GM12878 (cell line): ENCODE measurements around the gene PDSS2.

ENCODE experiments used
- CHD4 ChIP-seq: fragments of 200-600 bp; sonication (generic); IDR thresholded peaks from 2 replicates; pipeline ENCODE4 v1.6.1; 2016; ENCODE audit warnings: mild to moderate bottlenecking
- EGR1 ChIP-seq, 2 experiments: IDR thresholded peaks; 1 replicate in 1 of 2; 2 replicates in 1 of 2; pipeline ENCODE4 v1.6.1; 2011 to 2012; ENCODE audit warnings: low read depth in 2 of 2, low read length in 2 of 2, borderline replicate concordance in 1 of 2, mild to moderate bottlenecking in 1 of 2, moderate library complexity in 1 of 2
- EP300 ChIP-seq, 2 experiments: fragments of 150-350 bp in 1 of 2; IDR thresholded peaks; 2 replicates each; pipeline ENCODE4 v1.6.1; 2011 to 2012; ENCODE audit warnings: low read depth in 2 of 2, low read length in 2 of 2, borderline replicate concordance in 1 of 2, improper control_type of control experiment in 1 of 2, inconsistent platforms in 1 of 2; ENCODE audit not compliant: control insufficient read depth in 1 of 2
- FOS ChIP-seq: IDR thresholded peaks from 3 replicates; pipeline ENCODE4 v1.6.1; 2011; ENCODE audit warnings: borderline replicate concordance; ENCODE audit not compliant: insufficient read length; ENCODE audit errors: extremely low read depth
- IRF5 ChIP-seq: fragments of 450-650 bp; IDR thresholded peaks from 2 replicates; pipeline ENCODE4 v1.6.1; 2017; ENCODE audit warnings: borderline replicate concordance
- POLR2A ChIP-seq: IDR thresholded peaks from 2 replicates; pipeline ENCODE4 v1.6.1; 2011; ENCODE audit warnings: low read depth, mild to moderate bottlenecking, low read length
- POU2F2 ChIP-seq: IDR thresholded peaks from 3 replicates; pipeline ENCODE4 v1.6.1; 2011; ENCODE audit warnings: low read depth, mild to moderate bottlenecking, low read length, borderline replicate concordance
- RAD21 ChIP-seq: IDR thresholded peaks from 2 replicates; pipeline ENCODE4 v1.6.1; 2011; ENCODE audit warnings: mild to moderate bottlenecking, low read depth, low read length, moderate library complexity; ENCODE audit not compliant: insufficient read depth
- RBBP5 ChIP-seq: fragments of 200-600 bp; sonication (generic); conservative IDR thresholded peaks from 2 replicates; pipeline ENCODE4 v1.6.1; 2016
- ZBTB40 ChIP-seq: fragments of 450-650 bp; IDR thresholded peaks from 2 replicates; pipeline ENCODE4 v1.6.1; 2016; ENCODE audit warnings: mild to moderate bottlenecking, moderate library complexity, borderline replicate concordance
- TF ChIP-seq, protein P1 (sequence below): fragments of 450-650 bp; IDR thresholded peaks from 2 replicates; pipeline ENCODE4 v1.6.1; 2017; ENCODE audit warnings: antibody characterized with exemption, mild to moderate bottlenecking, moderate library complexity

- TF ChIP-seq, protein P1, sequence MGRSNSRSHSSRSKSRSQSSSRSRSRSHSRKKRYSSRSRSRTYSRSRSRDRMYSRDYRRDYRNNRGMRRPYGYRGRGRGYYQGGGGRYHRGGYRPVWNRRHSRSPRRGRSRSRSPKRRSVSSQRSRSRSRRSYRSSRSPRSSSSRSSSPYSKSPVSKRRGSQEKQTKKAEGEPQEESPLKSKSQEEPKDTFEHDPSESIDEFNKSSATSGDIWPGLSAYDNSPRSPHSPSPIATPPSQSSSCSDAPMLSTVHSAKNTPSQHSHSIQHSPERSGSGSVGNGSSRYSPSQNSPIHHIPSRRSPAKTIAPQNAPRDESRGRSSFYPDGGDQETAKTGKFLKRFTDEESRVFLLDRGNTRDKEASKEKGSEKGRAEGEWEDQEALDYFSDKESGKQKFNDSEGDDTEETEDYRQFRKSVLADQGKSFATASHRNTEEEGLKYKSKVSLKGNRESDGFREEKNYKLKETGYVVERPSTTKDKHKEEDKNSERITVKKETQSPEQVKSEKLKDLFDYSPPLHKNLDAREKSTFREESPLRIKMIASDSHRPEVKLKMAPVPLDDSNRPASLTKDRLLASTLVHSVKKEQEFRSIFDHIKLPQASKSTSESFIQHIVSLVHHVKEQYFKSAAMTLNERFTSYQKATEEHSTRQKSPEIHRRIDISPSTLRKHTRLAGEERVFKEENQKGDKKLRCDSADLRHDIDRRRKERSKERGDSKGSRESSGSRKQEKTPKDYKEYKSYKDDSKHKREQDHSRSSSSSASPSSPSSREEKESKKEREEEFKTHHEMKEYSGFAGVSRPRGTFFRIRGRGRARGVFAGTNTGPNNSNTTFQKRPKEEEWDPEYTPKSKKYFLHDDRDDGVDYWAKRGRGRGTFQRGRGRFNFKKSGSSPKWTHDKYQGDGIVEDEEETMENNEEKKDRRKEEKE: no peak
- TF ChIP-seq ZBTB40 (no peak), EGR1 (IDR thresholded peaks at IDR 0.05; ENCODE audit: borderline replicate concordance in 1 of 2, low read depth in 2 of 2, low read length in 2 of 2) (no peak), EP300 (IDR thresholded peaks at IDR 0.05; ENCODE audit: borderline replicate concordance in 1 of 2, control insufficient read depth in 1 of 2, low read depth in 2 of 2, low read length in 2 of 2) (no peak), IRF5 (no peak), RAD21 (no peak), RBBP5 (no peak), FOS (no peak), POLR2A (no peak), POU2F2 (no peak), CHD4 (no peak)
These were observed 89.9 kb downstream of the PDSS2 start for GRCh38 chr6:107369493-107369892.
